Measurements from ENCODE around the gene HOXC9.

Gene HOXC9

GRCh38 chr12:54047160-54047963 lies 47.4 kb downstream of the HOXC9 start:
- DNase-seq (ENCODE audit: low read depth) = no peak
- TF ChIP-seq, protein P1, sequence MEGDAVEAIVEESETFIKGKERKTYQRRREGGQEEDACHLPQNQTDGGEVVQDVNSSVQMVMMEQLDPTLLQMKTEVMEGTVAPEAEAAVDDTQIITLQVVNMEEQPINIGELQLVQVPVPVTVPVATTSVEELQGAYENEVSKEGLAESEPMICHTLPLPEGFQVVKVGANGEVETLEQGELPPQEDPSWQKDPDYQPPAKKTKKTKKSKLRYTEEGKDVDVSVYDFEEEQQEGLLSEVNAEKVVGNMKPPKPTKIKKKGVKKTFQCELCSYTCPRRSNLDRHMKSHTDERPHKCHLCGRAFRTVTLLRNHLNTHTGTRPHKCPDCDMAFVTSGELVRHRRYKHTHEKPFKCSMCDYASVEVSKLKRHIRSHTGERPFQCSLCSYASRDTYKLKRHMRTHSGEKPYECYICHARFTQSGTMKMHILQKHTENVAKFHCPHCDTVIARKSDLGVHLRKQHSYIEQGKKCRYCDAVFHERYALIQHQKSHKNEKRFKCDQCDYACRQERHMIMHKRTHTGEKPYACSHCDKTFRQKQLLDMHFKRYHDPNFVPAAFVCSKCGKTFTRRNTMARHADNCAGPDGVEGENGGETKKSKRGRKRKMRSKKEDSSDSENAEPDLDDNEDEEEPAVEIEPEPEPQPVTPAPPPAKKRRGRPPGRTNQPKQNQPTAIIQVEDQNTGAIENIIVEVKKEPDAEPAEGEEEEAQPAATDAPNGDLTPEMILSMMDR (IDR thresholded peaks at IDR 0.05; ENCODE audit: insufficient read depth, low read depth, low read length, missing control alignments) = no peak
- H3K4me3 ChIP-seq (ENCODE audit: low read depth, low read length) = no peak overlapping the region

- DNase-seq (ENCODE audit: low read depth) = no peak
- TF ChIP-seq, protein P1 (IDR thresholded peaks at IDR 0.05; ENCODE audit: insufficient read depth, low read depth, low read length, missing control alignments) = no peak
- H3K4me3 ChIP-seq (ENCODE audit: low read depth, low read length) = no peak overlapping the region
Measured at GRCh38 chr12:54047964-54048303, 48.0 kb downstream of the HOXC9 start.

- TF ChIP-seq, protein P1 (IDR thresholded peaks at IDR 0.05; ENCODE audit: insufficient read depth, low read depth, low read length, missing control alignments) = no peak
- H3K4me3 ChIP-seq (ENCODE audit: low read depth, low read length) = no peak overlapping the region
- DNase-seq (ENCODE audit: low read depth) = no peak
Measured at GRCh38 chr12:54048406-54049093, 48.6 kb downstream of the HOXC9 start.

DNA sequence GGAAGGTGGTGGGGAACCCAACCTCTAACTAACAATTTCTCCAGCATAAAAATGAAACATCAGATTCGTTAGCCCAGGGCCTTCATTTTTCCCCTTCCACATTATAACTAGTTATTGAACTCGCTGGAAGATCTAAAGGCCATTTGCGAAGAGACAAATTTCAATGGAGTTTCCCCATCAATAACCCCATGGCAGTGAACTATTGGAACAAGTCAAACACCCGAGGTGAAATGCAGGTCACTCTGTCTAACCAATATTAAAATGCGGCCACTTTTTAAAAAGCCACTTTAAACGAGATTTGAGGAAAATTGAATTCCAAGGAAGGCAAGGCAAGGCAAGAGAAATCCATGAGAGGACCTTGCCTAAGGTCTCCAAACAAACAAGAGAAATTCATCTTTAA lies 49.1 kb downstream of the HOXC9 start:
- TF ChIP-seq, protein P1 (IDR thresholded peaks at IDR 0.05; ENCODE audit: insufficient read depth, low read depth, low read length, missing control alignments) = no peak
- no peak overlapping the region for H3K4me3 ChIP-seq (ENCODE audit: low read depth, low read length)

GRCh38 chr12:54050482-54050810 lies 50.5 kb downstream of the HOXC9 start:
- TF ChIP-seq, protein P1 (IDR thresholded peaks at IDR 0.05; ENCODE audit: insufficient read depth, low read depth, low read length, missing control alignments) = no peak
- H3K4me3 ChIP-seq (ENCODE audit: low read depth, low read length) = no peak overlapping the region
- DNase-seq (ENCODE audit: low read depth) = no peak

More for the DNA sequence above, 49.1 kb downstream of the HOXC9 start:
- no peak for DNase-seq (ENCODE audit: low read depth)

DNA sequence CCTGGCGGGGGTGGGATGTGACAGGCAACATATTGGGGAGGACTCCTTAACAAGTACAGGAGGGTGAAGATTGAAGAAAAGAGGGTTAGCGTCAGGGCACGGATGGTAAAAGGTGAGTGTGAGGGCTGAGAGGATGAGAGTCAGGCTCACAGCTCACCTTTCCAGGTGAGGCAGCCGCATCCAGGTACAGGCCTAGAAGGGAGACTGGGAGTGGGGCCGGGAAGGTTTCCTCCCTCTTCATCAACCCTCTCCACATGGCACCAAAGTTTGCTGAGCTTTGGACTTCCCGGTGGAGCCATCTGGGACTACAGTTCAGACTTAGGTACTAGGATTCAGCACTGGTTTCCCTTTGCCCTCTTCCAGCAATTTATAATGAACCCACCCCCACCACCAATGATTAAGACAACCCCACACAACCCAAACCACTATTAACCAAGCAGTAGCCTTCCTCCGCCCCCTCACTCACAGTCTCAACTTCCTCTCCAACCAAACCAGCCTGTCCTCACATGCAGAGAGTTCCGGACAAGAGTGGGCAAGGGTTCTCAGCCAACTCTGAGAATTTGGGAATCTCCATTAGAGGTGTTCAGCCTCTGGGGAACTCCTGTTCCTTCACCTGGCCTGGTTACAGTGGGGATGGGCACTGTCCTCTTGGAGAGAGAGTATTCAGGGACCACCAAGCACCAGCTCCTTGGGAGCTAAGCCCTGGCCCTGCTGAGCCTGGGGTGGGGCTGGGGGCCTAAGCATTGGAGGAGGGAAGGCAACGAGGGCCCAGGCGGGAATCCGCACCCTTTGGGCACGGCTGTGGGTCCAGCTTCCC lies 51.3 kb downstream of the HOXC9 start:
- TF ChIP-seq, protein P1 (IDR thresholded peaks at IDR 0.05; ENCODE audit: insufficient read depth, low read depth, low read length, missing control alignments) = no peak
- H3K4me3 ChIP-seq (ENCODE audit: low read depth, low read length) = no peak overlapping the region
- DNase-seq (ENCODE audit: low read depth) = no peak
